DND-41 (cell line): Measurements from ENCODE around the gene SLC38A10.

ENCODE experiments used
- ATAC-seq: fragments of 200-7000 bp; cut with Tn5 transposase; 3 replicates; pipeline ENCODE4 v1.9.1; 2021; ENCODE audit warnings: low read depth; ENCODE audit not compliant: insufficient read depth
- DNase-seq: peaks from one replicate; pipeline ENCODE4 v3.0.0-alpha.2; 2020
- H2AFZ ChIP-seq: 2 replicates; pipeline ENCODE4 v1.6.0; 2012; ENCODE audit warnings: low read depth, low read length
- H3K27ac ChIP-seq: 2 replicates; pipeline ENCODE4 v1.5.1; 2012; ENCODE audit warnings: low read length, inconsistent platforms
- H3K27me3 ChIP-seq: fragments of 200-600 bp; sonication (generic); 2 replicates; pipeline ENCODE4 v1.6.0; 2012; ENCODE audit warnings: low read length, mild to moderate bottlenecking, inconsistent platforms; ENCODE audit not compliant: insufficient read depth, poor library complexity
- H3K36me3 ChIP-seq: 2 replicates; pipeline ENCODE4 v1.5.1; 2012; ENCODE audit warnings: low read length, inconsistent platforms; ENCODE audit not compliant: insufficient read depth
- H3K4me1 ChIP-seq: 2 replicates; pipeline ENCODE4 v1.5.1; 2012; ENCODE audit warnings: mild to moderate bottlenecking, low read length; ENCODE audit not compliant: insufficient read depth
- H3K4me2 ChIP-seq: 2 replicates; pipeline ENCODE4 v1.6.0; 2012; ENCODE audit warnings: mild to moderate bottlenecking, moderate library complexity, low read length, inconsistent platforms; ENCODE audit not compliant: insufficient read depth
- H3K4me3 ChIP-seq, 2 experiments: fragments of 200-600 bp in 1 of 2; shearing (Covaris generic) in 1 of 2; 2 replicates each; pipeline ENCODE4 v1.5.1; 2012 to 2016; ENCODE audit warnings: inconsistent platforms in 2 of 2, low read length in 2 of 2, mild to moderate bottlenecking in 2 of 2, low read depth in 1 of 2, moderate library complexity in 1 of 2
- H3K79me2 ChIP-seq: 2 replicates; pipeline ENCODE4 v1.6.0; 2012; ENCODE audit warnings: low read length, inconsistent platforms; ENCODE audit not compliant: insufficient read depth
- H3K9ac ChIP-seq: 2 replicates; pipeline ENCODE4 v1.6.0; 2012; ENCODE audit warnings: low read depth, mild to moderate bottlenecking, inconsistent platforms, low read length, moderate library complexity
- H3K9me3 ChIP-seq: 2 replicates; pipeline ENCODE4 v1.5.1; 2012; ENCODE audit warnings: low read length, moderate library complexity, mild to moderate bottlenecking, inconsistent platforms; ENCODE audit not compliant: insufficient read depth, severe bottlenecking
- H4K20me1 ChIP-seq: 2 replicates; pipeline ENCODE4 v1.6.0; 2012; ENCODE audit warnings: low read length; ENCODE audit not compliant: insufficient read depth
- EZH2 ChIP-seq: IDR thresholded peaks from 3 replicates; pipeline ENCODE4 v1.6.1; 2012; ENCODE audit warnings: borderline replicate concordance, low read depth, mild to moderate bottlenecking, moderate library complexity, low read length, inconsistent platforms; ENCODE audit not compliant: severe bottlenecking
- TF ChIP-seq, protein P1 (sequence below): IDR thresholded peaks from 2 replicates; pipeline ENCODE4 v1.5.1; 2012; ENCODE audit warnings: borderline replicate concordance, low read length, moderate library complexity, mild to moderate bottlenecking; ENCODE audit not compliant: poor library complexity, severe bottlenecking; ENCODE audit errors: extremely low read depth

Gene SLC38A10

DNA sequence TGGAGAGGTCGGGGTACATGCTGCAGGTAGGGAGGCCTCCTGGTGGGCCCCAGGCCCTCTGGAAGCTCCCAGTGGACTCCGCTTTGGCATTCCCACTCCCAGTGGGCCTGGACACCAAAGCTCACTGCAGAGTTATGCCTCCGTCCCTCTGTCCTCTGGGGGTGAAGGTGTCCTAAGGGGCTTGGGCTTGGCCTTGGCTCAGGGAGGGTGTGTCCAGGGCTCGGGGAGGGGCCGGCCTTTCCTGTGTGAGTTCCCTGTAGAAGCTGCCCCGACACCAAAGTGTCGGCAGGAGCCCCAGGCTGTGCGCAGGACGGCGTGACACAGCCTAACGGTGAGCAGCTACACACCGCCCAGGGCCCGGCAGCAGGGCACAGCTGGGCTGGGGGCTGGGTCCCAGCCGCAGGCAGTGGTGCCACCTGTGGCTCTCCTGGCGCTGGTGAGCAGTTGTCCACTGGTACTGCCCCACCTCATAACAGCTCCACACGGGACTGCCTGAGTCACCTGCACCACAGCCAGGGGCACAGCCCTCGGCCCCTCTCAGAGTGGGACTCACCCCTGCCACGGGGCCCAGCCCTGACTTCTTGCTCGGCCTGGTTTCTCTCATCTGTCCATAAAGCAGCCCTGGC is 62.4 kb downstream of the SLC38A10 start:
- H3K4me2 ChIP-seq: no peak overlapping the region
- peaks cover 24% of the 10 kb centered on the region for H4K20me1 ChIP-seq
- DNase-seq (no peak), ATAC-seq (no peak)
- H3K27ac ChIP-seq: no peak overlapping the region
- no peak overlapping the region for H3K4me3 ChIP-seq
- H3K4me1 ChIP-seq: peaks cover 19% of the 10 kb centered on the region
- H3K27me3 ChIP-seq: no peaks in the 10 kb centered on the region
- H3K79me2 ChIP-seq: peaks cover 29% of the 10 kb centered on the region
- H3K9me3 ChIP-seq: no peaks in the 10 kb centered on the region
- no peak for TF ChIP-seq EZH2
- TF ChIP-seq, protein P1, sequence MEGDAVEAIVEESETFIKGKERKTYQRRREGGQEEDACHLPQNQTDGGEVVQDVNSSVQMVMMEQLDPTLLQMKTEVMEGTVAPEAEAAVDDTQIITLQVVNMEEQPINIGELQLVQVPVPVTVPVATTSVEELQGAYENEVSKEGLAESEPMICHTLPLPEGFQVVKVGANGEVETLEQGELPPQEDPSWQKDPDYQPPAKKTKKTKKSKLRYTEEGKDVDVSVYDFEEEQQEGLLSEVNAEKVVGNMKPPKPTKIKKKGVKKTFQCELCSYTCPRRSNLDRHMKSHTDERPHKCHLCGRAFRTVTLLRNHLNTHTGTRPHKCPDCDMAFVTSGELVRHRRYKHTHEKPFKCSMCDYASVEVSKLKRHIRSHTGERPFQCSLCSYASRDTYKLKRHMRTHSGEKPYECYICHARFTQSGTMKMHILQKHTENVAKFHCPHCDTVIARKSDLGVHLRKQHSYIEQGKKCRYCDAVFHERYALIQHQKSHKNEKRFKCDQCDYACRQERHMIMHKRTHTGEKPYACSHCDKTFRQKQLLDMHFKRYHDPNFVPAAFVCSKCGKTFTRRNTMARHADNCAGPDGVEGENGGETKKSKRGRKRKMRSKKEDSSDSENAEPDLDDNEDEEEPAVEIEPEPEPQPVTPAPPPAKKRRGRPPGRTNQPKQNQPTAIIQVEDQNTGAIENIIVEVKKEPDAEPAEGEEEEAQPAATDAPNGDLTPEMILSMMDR: no peak
- H3K36me3 ChIP-seq: peaks cover 69% of the 10 kb centered on the region
- H3K9ac ChIP-seq: no peak overlapping the region
- H2AFZ ChIP-seq: no peak overlapping the region

DNA sequence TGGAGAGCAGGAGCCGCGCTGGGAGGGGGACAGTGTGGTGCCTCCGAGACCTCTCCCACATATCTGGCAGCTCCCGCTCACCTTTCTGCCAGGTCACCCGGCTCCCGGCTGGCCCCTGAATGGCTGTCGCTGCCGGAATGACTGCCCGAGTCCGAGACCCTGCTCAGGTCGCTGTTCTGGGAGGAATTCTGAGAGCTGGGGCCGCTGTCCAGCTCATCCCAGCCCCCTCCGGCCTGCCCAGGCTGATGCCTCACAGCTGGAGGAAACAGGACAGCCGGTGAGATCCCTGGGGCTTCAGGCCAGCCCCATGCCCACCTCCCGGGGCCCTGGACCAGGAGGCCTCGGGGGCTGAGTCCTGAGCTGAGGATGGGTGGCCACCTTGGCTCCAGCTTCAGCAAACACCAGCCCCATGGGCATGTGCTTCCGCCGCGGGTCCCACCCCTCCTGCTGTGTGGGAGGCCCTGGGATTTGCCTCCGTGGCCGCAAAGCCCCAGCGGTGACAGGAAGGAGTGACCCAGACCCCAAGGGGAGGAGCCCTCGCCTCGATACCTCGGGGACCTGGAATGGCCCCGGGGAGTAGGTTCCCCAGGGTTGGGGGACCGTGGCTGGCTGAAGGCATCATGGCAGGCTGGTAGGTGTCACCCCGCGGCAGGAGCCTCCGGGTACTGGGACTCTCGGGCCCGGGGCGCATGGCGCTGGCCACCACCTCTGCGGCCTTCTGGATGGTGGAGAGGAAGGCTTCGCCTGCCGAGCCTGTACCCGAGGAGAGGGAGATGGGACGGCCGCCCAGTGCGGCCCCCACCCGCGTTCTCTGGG is 63.1 kb downstream of the SLC38A10 start:
- Histone ChIP-seq H3K27me3 (no peaks in the 10 kb centered on the region), H4K20me1 (peaks cover 23% of the 10 kb centered on the region), H2AFZ (no peak overlapping the region), H3K27ac (no peak overlapping the region), H3K4me3 (no peak overlapping the region), H3K4me2 (no peak overlapping the region), H3K9me3 (no peaks in the 10 kb centered on the region), H3K36me3 (peaks cover 65% of the 10 kb centered on the region), H3K79me2 (peaks cover 22% of the 10 kb centered on the region), H3K9ac (no peak overlapping the region), H3K4me1 (peaks cover 11% of the 10 kb centered on the region)
- ATAC-seq (no peak), DNase-seq (no peak)
- TF ChIP-seq EZH2: no peak
- TF ChIP-seq, protein P1: no peak

DNA sequence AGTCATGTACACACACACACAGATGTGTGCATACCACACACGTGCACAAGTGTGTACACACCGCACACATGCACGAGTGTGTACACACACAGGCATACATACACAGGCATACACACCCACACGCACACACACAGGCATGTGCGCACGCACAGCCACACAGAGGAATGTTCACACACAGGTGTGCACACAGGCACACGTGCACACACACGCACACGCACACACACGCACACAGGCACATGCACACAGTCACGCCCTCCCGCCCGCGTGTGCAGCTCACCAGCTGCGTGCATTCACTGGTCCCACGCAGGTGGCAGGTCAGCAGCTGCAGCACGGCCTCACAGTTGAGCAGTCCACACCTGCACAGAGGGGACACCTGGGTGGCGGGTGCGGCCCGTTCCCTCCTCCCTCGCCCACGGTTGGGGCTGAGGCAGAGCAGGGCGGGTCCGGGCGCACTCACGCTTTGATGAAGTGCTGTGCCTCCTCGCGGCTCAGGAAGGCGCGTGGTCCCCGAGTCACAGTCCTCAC is 63.9 kb downstream of the SLC38A10 start:
- H3K9me3 ChIP-seq: no peaks in the 10 kb centered on the region
- no peak for ATAC-seq
- H2AFZ ChIP-seq: no peak overlapping the region
- peaks cover 3% of the 10 kb centered on the region; the same call in 1 of the 2 replicates for H3K4me1 ChIP-seq
- H3K4me2 ChIP-seq: no peak overlapping the region
- peaks cover 14% of the 10 kb centered on the region for H3K79me2 ChIP-seq
- H3K27ac ChIP-seq: no peak overlapping the region
- H3K9ac ChIP-seq: no peak overlapping the region
- no peak for DNase-seq
- no peaks in the 10 kb centered on the region for H3K27me3 ChIP-seq
- H3K4me3 ChIP-seq: no peak overlapping the region
- H3K36me3 ChIP-seq: peaks cover 64% of the 10 kb centered on the region
- TF ChIP-seq EZH2: no peak
- TF ChIP-seq, protein P1: no peak
- H4K20me1 ChIP-seq: peaks cover 20% of the 10 kb centered on the region
